GM12878 (cell line): ENCODE results near the gene POR. TPM values are rescaled to one million over a fixed set of nuclear protein-coding genes. Genes with fewer than 3 reads are reported as not detected.
A peak's percentile ranks its signal among the peaks of the same experiment; 100 is the strongest.

ENCODE experiments used
- ASH2L ChIP-seq: fragments of 300-600, 200-600 bp; sonication (generic); IDR thresholded peaks from 2 replicates; pipeline ENCODE4 v1.6.1; 2017; ENCODE audit warnings: low read depth, mild to moderate bottlenecking, borderline replicate concordance
- BCL11A ChIP-seq: IDR thresholded peaks from 2 replicates; pipeline ENCODE4 v1.6.1; 2011; ENCODE audit warnings: low read depth, low read length
- BRCA1 ChIP-seq: IDR thresholded peaks from 2 replicates; pipeline ENCODE4 v1.6.1; 2011; ENCODE audit warnings: low read depth, low read length, improper control_type of control experiment
- CHD1 ChIP-seq: IDR thresholded peaks from 2 replicates; pipeline ENCODE4 v1.6.1; 2012; ENCODE audit warnings: low read depth, low read length, improper control_type of control experiment
- CHD4 ChIP-seq: fragments of 200-600 bp; sonication (generic); IDR thresholded peaks from 2 replicates; pipeline ENCODE4 v1.6.1; 2016; ENCODE audit warnings: mild to moderate bottlenecking
- E2F8 ChIP-seq: fragments of 450-650 bp; IDR thresholded peaks from 2 replicates; pipeline ENCODE4 v1.6.1; 2018; ENCODE audit warnings: mild to moderate bottlenecking, low read depth, moderate library complexity; ENCODE audit not compliant: partially characterized antibody
- EGR1 ChIP-seq, 2 experiments: IDR thresholded peaks; 1 replicate in 1 of 2; 2 replicates in 1 of 2; pipeline ENCODE4 v1.6.1; 2011 to 2012; ENCODE audit warnings: low read depth in 2 of 2, low read length in 2 of 2, borderline replicate concordance in 1 of 2, mild to moderate bottlenecking in 1 of 2, moderate library complexity in 1 of 2
- ESRRA ChIP-seq: IDR thresholded peaks from 2 replicates; pipeline ENCODE4 v1.6.1; 2012; ENCODE audit warnings: mild to moderate bottlenecking, low read length, improper control_type of control experiment
- FOS ChIP-seq: IDR thresholded peaks from 3 replicates; pipeline ENCODE4 v1.6.1; 2011; ENCODE audit warnings: borderline replicate concordance; ENCODE audit not compliant: insufficient read length; ENCODE audit errors: extremely low read depth
- FOXK2 ChIP-seq: fragments of 450-650 bp; IDR thresholded peaks from 2 replicates; pipeline ENCODE4 v1.6.1; 2017; ENCODE audit warnings: mild to moderate bottlenecking, moderate library complexity
- FOXM1 ChIP-seq: IDR thresholded peaks from 2 replicates; pipeline ENCODE4 v1.6.1; 2012; ENCODE audit warnings: low read depth, mild to moderate bottlenecking, inconsistent platforms, low read length, moderate library complexity
- HDAC2 ChIP-seq: fragments of 200-600 bp; sonication (generic); IDR thresholded peaks from 2 replicates; pipeline ENCODE4 v1.6.1; 2017
- HDAC6 ChIP-seq: fragments of 200-600 bp; sonication (generic); IDR thresholded peaks from one replicate; pipeline ENCODE4 v1.8.0; 2017; ENCODE audit warnings: antibody characterized with exemption; ENCODE audit not compliant: unreplicated experiment
- IKZF1 ChIP-seq: fragments of 450-650 bp; conservative IDR thresholded peaks from 2 replicates; pipeline ENCODE4 v1.6.1; 2017; ENCODE audit warnings: antibody characterized with exemption, mild to moderate bottlenecking
- IKZF2 ChIP-seq, 2 experiments: fragments of 450-650 bp; IDR thresholded peaks; 2 replicates each; pipeline ENCODE4 v1.6.1; 2017; ENCODE audit warnings: mild to moderate bottlenecking in 2 of 2, moderate library complexity in 2 of 2
- IRF4 ChIP-seq: IDR thresholded peaks from 2 replicates; pipeline ENCODE4 v1.6.1; 2011; ENCODE audit warnings: low read depth, low read length
- KAT2A ChIP-seq: conservative IDR thresholded peaks from 2 replicates; pipeline ENCODE4 v1.6.1; 2011; ENCODE audit warnings: low read depth, low read length; ENCODE audit not compliant: control insufficient read depth
- LARP7 ChIP-seq: fragments of 450-650 bp; IDR thresholded peaks from 2 replicates; pipeline ENCODE4 v1.6.1; 2017; ENCODE audit warnings: mild to moderate bottlenecking
- RAD51 ChIP-seq: fragments of 450-650 bp; IDR thresholded peaks from 2 replicates; pipeline ENCODE4 v1.6.1; 2016; ENCODE audit warnings: moderate library complexity, mild to moderate bottlenecking, inconsistent platforms
- STAT1 ChIP-seq: fragments of 450-650 bp; conservative IDR thresholded peaks from 2 replicates; pipeline ENCODE4 v1.6.1; 2014; ENCODE audit warnings: antibody characterized with exemption, mild to moderate bottlenecking
- TAF1 ChIP-seq: IDR thresholded peaks from 2 replicates; pipeline ENCODE4 v1.6.1; 2011; ENCODE audit warnings: mild to moderate bottlenecking, low read depth, low read length, borderline replicate concordance
- TARDBP ChIP-seq: IDR thresholded peaks from 2 replicates; pipeline ENCODE4 v1.6.1; 2016; ENCODE audit warnings: borderline replicate concordance
- TCF12 ChIP-seq: IDR thresholded peaks from 2 replicates; pipeline ENCODE4 v1.6.1; 2011; ENCODE audit warnings: low read depth, mild to moderate bottlenecking, low read length
- ZNF384 ChIP-seq: IDR thresholded peaks from 2 replicates; pipeline ENCODE4 v1.6.1; 2012; ENCODE audit warnings: low read depth, mild to moderate bottlenecking, low read length, improper control_type of control experiment, borderline replicate concordance
- polyA plus RNA-seq, 11 experiments: library from polyadenylated mRNA; depleted of rRNA in 4 of 11; unstranded in 6 of 11; stranded (reverse) in 5 of 11; fragments of >200 nt; fragmentation: Nextera tagmentation in 4 of 11; fragmentation: Illumina TruSeq in 1 of 11; extraction: Ambion mirVana in 4 of 11; extraction: Trizol in 1 of 11; gene quantifications; 1 replicate in 1 of 11; 2 replicates in 10 of 11; pipeline versions ENCODE4 v1.2.1 to v1.2.3, GENCODE V29; 2011 to 2016; ENCODE audit warnings: inconsistent platforms in 2 of 11, missing spikeins in 2 of 11, low read depth in 1 of 11
- total RNA-seq, 4 experiments: library from RNA; depleted of rRNA in 3 of 4; stranded (reverse); fragments of >200 nt in 3 of 4; fragmentation: Illumina TruSeq in 1 of 4; extraction: Trizol in 1 of 4; gene quantifications; 2 replicates each; pipeline versions ENCODE4 v1.2.1 to v1.2.3, GENCODE V29; 2013 to 2021
- TF ChIP-seq, protein P1 (sequence below), 3 experiments: IDR thresholded peaks in 2 of 3; conservative IDR thresholded peaks in 1 of 3; 2 replicates each; pipeline ENCODE4 v1.5.1; 2011; ENCODE audit warnings: low read depth in 3 of 3, low read length in 3 of 3, mild to moderate bottlenecking in 3 of 3, control low read depth in 2 of 3, moderate library complexity in 2 of 3, inconsistent platforms in 1 of 3, mixed read lengths in 1 of 3; ENCODE audit not compliant: control insufficient read depth in 2 of 3, insufficient read depth in 1 of 3; ENCODE audit errors: extremely low read depth in 1 of 3
- TF ChIP-seq, protein P2 (sequence below): fragments of 450-650 bp; conservative IDR thresholded peaks from 2 replicates; pipeline ENCODE4 v1.6.1; 2017; ENCODE audit warnings: mild to moderate bottlenecking, moderate library complexity

The POR gene
- total and polyA plus RNA-seq, 10 of the 15 experiments (the other 5 are each of a cell fraction or from before 2014, with no cell fraction given) = 2.2 to 75.8 (median 35.9) TPM

- TF ChIP-seq, protein P1, sequence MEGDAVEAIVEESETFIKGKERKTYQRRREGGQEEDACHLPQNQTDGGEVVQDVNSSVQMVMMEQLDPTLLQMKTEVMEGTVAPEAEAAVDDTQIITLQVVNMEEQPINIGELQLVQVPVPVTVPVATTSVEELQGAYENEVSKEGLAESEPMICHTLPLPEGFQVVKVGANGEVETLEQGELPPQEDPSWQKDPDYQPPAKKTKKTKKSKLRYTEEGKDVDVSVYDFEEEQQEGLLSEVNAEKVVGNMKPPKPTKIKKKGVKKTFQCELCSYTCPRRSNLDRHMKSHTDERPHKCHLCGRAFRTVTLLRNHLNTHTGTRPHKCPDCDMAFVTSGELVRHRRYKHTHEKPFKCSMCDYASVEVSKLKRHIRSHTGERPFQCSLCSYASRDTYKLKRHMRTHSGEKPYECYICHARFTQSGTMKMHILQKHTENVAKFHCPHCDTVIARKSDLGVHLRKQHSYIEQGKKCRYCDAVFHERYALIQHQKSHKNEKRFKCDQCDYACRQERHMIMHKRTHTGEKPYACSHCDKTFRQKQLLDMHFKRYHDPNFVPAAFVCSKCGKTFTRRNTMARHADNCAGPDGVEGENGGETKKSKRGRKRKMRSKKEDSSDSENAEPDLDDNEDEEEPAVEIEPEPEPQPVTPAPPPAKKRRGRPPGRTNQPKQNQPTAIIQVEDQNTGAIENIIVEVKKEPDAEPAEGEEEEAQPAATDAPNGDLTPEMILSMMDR (IDR thresholded peaks at IDR 0.05 in 2 of 3, conservative IDR thresholded peaks at IDR 0.05 in 1 of 3; ENCODE audit: control insufficient read depth in 2 of 3, extremely low read depth in 1 of 3, insufficient read depth in 1 of 3, low read depth in 3 of 3, low read length in 3 of 3) = peak in 1 of 3 experiments; percentile 12; a peak in 1 of 6 replicates
- TF ChIP-seq IKZF2 (IDR thresholded peaks at IDR 0.05) = no peak
- no peak for TF ChIP-seq FOXM1
- no peak for TF ChIP-seq CHD4
- peak; percentile 67; the same call in 1 of the 2 replicates for TF ChIP-seq TAF1
- TF ChIP-seq, protein P2, sequence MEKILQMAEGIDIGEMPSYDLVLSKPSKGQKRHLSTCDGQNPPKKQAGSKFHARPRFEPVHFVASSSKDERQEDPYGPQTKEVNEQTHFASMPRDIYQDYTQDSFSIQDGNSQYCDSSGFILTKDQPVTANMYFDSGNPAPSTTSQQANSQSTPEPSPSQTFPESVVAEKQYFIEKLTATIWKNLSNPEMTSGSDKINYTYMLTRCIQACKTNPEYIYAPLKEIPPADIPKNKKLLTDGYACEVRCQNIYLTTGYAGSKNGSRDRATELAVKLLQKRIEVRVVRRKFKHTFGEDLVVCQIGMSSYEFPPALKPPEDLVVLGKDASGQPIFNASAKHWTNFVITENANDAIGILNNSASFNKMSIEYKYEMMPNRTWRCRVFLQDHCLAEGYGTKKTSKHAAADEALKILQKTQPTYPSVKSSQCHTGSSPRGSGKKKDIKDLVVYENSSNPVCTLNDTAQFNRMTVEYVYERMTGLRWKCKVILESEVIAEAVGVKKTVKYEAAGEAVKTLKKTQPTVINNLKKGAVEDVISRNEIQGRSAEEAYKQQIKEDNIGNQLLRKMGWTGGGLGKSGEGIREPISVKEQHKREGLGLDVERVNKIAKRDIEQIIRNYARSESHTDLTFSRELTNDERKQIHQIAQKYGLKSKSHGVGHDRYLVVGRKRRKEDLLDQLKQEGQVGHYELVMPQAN = peak; percentile 97
- TF ChIP-seq BCL11A = no peak
- TF ChIP-seq ASH2L = no peak
- peak in 1 of 2 experiments; percentile 96; a peak in 2 of 3 replicates for TF ChIP-seq EGR1 (IDR thresholded peaks at IDR 0.05; ENCODE audit: borderline replicate concordance in 1 of 2, low read depth in 2 of 2, low read length in 2 of 2)
- TF ChIP-seq IKZF1 = peak; percentile 89
- TF ChIP-seq IRF4 = no peak
- no peak for TF ChIP-seq HDAC6
- TF ChIP-seq KAT2A = no peak
- TF ChIP-seq FOXK2 = no peak
- peak; percentile 66; the same call in 1 of the 2 replicates for TF ChIP-seq TCF12
- TF ChIP-seq ESRRA = no peak
- no peak for TF ChIP-seq BRCA1
- no peak for TF ChIP-seq TARDBP
- TF ChIP-seq FOS = no peak
- no peak for TF ChIP-seq HDAC2
- TF ChIP-seq E2F8 = no peak
- 0 out of 2 replicates have a peak, but pooled peaks have one; percentile 64 for TF ChIP-seq STAT1
- peak; percentile 82 for TF ChIP-seq LARP7
- no peak for TF ChIP-seq ZNF384
- TF ChIP-seq CHD1 = no peak
- TF ChIP-seq RAD51 = no peak
These were observed 36.0 kb upstream of the POR start, which contains the start of gene RHBDD2 (continued) for GRCh38 chr7:75878769-75879611.
